SK-N-SH treated with all-trans-retinoic acid at 6 μM for 48 hours (cell line): Measurements from ENCODE around the gene PCSK2.

Experiments used
- ATAC-seq: fragments of 200-7000 bp; cut with Tn5 transposase; 3 replicates; pipeline ENCODE4 v1.9.1; 2020; ENCODE audit warnings: mild to moderate bottlenecking, moderate library complexity
- ARNTL ChIP-seq: fragments of 450-650 bp; formaldehyde crosslinking; IDR thresholded peaks from 2 replicates; pipeline ENCODE4 v1.5.0; 2020; ENCODE audit warnings: low read depth, mild to moderate bottlenecking, moderate library complexity, borderline replicate concordance
- BACH2 ChIP-seq: fragments of 250-450 bp; sonication (Bioruptor Pico); IDR thresholded peaks from 2 replicates; pipeline ENCODE4 v1.9.0; 2021; ENCODE audit warnings: mild to moderate bottlenecking, borderline replicate concordance
- CSDC2 ChIP-seq: fragments of 250-450 bp; sonication (Bioruptor Pico); IDR thresholded peaks from 2 replicates; pipeline ENCODE4 v1.5.0; 2020; ENCODE audit warnings: mild to moderate bottlenecking, moderate library complexity
- ESRRG ChIP-seq: fragments of 250-450 bp; sonication (Bioruptor Pico); IDR thresholded peaks from 2 replicates; pipeline ENCODE4 v1.6.1; 2021; ENCODE audit warnings: mild to moderate bottlenecking
- GLIS3 ChIP-seq: fragments of 250-450 bp; sonication (Bioruptor Pico); IDR thresholded peaks from 2 replicates; pipeline ENCODE4 v1.5.0; 2020; ENCODE audit warnings: mild to moderate bottlenecking, moderate library complexity
- ISL1 ChIP-seq: fragments of 250-450 bp; sonication (Bioruptor Pico); IDR thresholded peaks from 2 replicates; pipeline ENCODE4 v2.1.2; 2022; ENCODE audit warnings: mild to moderate bottlenecking, moderate library complexity
- OSR1 ChIP-seq: fragments of 250-450 bp; sonication (Bioruptor Pico); IDR thresholded peaks from 2 replicates; pipeline ENCODE4 v1.8.0; 2022; ENCODE audit warnings: moderate library complexity, mild to moderate bottlenecking, inconsistent platforms
- RARB ChIP-seq: fragments of 250-450 bp; sonication (Bioruptor Pico); IDR thresholded peaks from 2 replicates; pipeline ENCODE4 v1.8.0; 2021; ENCODE audit warnings: mild to moderate bottlenecking, moderate library complexity
- SNAI2 ChIP-seq: fragments of 250-450 bp; sonication (Bioruptor Pico); IDR thresholded peaks from 2 replicates; pipeline ENCODE4 v1.5.0; 2020; ENCODE audit warnings: mild to moderate bottlenecking, moderate library complexity
- TCF4 ChIP-seq: fragments of 250-450 bp; sonication (Bioruptor Pico); IDR thresholded peaks from 2 replicates; pipeline ENCODE4 v1.8.0; 2021; ENCODE audit warnings: mild to moderate bottlenecking, moderate library complexity, borderline replicate concordance
- TOX ChIP-seq: fragments of 250-450 bp; sonication (Bioruptor Pico); IDR thresholded peaks from 2 replicates; pipeline ENCODE4 v1.8.0; 2021; ENCODE audit warnings: mild to moderate bottlenecking, moderate library complexity, borderline replicate concordance
- ZC3H10 ChIP-seq: fragments of 250-450 bp; sonication (Bioruptor Pico); IDR thresholded peaks from 2 replicates; pipeline ENCODE4 v1.5.1; 2021; ENCODE audit warnings: mild to moderate bottlenecking, moderate library complexity
- ZFP3 ChIP-seq: fragments of 250-450 bp; sonication (Bioruptor Pico); IDR thresholded peaks from 2 replicates; pipeline ENCODE4 v1.5.0; 2020; ENCODE audit warnings: mild to moderate bottlenecking, moderate library complexity
- ZFP30 ChIP-seq: fragments of 450-650 bp; formaldehyde crosslinking; IDR thresholded peaks from 2 replicates; pipeline ENCODE4 v1.5.0; 2022; ENCODE audit warnings: mild to moderate bottlenecking, moderate library complexity
- ZNF565 ChIP-seq: fragments of 450-650 bp; formaldehyde crosslinking; conservative IDR thresholded peaks from 2 replicates; pipeline ENCODE4 v1.5.0; 2020; ENCODE audit warnings: low read depth, mild to moderate bottlenecking, moderate library complexity
- ZNF70 ChIP-seq: fragments of 450-650 bp; formaldehyde crosslinking; IDR thresholded peaks from 2 replicates; pipeline ENCODE4 v1.5.0; 2020; ENCODE audit warnings: mild to moderate bottlenecking, moderate library complexity
- TF ChIP-seq, protein P1 (sequence below): fragments of 250-450 bp; sonication (Bioruptor Pico); IDR thresholded peaks from 2 replicates; pipeline ENCODE4 v1.5.1; 2020; ENCODE audit warnings: low read depth, mild to moderate bottlenecking, moderate library complexity
- TF ChIP-seq, protein P2 (sequence below): fragments of 250-450 bp; sonication (Bioruptor Pico); IDR thresholded peaks from 2 replicates; pipeline ENCODE4 v1.5.0; 2020; ENCODE audit warnings: mild to moderate bottlenecking, moderate library complexity
- TF ChIP-seq, protein P3 (sequence below): fragments of 250-450 bp; sonication (Bioruptor Pico); IDR thresholded peaks from 2 replicates; pipeline ENCODE4 v1.5.1; 2021; ENCODE audit warnings: mild to moderate bottlenecking, moderate library complexity
- TF ChIP-seq, protein P4 (sequence below): fragments of 250-450 bp; sonication (Bioruptor Pico); IDR thresholded peaks from 2 replicates; pipeline ENCODE4 v1.8.0; 2020; ENCODE audit warnings: mild to moderate bottlenecking, moderate library complexity, borderline replicate concordance
- TF ChIP-seq, protein P5 (sequence below): fragments of 250-450 bp; sonication (Bioruptor Pico); IDR thresholded peaks from 2 replicates; pipeline ENCODE4 v1.8.0; 2021; ENCODE audit warnings: low read depth, mild to moderate bottlenecking, moderate library complexity, borderline replicate concordance

PCSK2 gene

DNA sequence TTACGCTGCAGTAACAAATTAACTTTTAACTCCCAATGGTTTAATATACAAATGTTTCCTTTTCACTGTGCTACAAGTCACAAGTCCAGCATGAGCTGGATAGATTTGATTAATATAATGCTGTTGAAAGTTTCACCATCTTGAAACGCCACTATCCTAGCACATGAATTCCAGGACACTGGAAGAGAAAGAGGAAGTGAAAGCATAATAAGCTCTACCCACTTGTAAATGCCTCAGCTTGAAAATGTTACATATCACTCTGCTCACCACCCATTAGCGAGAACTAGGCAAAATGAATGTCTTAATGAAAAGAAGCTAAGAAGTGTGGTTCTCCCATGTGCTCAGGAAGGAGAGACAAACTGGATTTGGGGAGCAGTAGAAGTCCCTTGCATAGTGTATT is 46.9 kb downstream of the PCSK2 start:
- no peak for TF ChIP-seq GLIS3 (CRISPR knock-in tag)
- no peak for TF ChIP-seq ZNF565 (CRISPR knock-in tag)
- TF ChIP-seq, protein P1, sequence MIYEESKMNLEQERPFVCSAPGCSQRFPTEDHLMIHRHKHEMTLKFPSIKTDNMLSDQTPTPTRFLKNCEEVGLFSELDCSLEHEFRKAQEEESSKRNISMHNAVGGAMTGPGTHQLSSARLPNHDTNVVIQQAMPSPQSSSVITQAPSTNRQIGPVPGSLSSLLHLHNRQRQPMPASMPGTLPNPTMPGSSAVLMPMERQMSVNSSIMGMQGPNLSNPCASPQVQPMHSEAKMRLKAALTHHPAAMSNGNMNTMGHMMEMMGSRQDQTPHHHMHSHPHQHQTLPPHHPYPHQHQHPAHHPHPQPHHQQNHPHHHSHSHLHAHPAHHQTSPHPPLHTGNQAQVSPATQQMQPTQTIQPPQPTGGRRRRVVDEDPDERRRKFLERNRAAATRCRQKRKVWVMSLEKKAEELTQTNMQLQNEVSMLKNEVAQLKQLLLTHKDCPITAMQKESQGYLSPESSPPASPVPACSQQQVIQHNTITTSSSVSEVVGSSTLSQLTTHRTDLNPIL (CRISPR knock-in tag): no peak
- no peak for TF ChIP-seq ZC3H10 (CRISPR knock-in tag)
- no peak for TF ChIP-seq CSDC2 (CRISPR knock-in tag)
- TF ChIP-seq RARB (CRISPR knock-in tag): no peak
- no peak for TF ChIP-seq ZFP3
- TF ChIP-seq OSR1 (CRISPR knock-in tag): no peak
- TF ChIP-seq, protein P2, sequence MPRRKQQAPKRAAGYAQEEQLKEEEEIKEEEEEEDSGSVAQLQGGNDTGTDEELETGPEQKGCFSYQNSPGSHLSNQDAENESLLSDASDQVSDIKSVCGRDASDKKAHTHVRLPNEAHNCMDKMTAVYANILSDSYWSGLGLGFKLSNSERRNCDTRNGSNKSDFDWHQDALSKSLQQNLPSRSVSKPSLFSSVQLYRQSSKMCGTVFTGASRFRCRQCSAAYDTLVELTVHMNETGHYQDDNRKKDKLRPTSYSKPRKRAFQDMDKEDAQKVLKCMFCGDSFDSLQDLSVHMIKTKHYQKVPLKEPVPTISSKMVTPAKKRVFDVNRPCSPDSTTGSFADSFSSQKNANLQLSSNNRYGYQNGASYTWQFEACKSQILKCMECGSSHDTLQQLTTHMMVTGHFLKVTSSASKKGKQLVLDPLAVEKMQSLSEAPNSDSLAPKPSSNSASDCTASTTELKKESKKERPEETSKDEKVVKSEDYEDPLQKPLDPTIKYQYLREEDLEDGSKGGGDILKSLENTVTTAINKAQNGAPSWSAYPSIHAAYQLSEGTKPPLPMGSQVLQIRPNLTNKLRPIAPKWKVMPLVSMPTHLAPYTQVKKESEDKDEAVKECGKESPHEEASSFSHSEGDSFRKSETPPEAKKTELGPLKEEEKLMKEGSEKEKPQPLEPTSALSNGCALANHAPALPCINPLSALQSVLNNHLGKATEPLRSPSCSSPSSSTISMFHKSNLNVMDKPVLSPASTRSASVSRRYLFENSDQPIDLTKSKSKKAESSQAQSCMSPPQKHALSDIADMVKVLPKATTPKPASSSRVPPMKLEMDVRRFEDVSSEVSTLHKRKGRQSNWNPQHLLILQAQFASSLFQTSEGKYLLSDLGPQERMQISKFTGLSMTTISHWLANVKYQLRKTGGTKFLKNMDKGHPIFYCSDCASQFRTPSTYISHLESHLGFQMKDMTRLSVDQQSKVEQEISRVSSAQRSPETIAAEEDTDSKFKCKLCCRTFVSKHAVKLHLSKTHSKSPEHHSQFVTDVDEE (CRISPR knock-in tag): no peak
- TF ChIP-seq, protein P3, sequence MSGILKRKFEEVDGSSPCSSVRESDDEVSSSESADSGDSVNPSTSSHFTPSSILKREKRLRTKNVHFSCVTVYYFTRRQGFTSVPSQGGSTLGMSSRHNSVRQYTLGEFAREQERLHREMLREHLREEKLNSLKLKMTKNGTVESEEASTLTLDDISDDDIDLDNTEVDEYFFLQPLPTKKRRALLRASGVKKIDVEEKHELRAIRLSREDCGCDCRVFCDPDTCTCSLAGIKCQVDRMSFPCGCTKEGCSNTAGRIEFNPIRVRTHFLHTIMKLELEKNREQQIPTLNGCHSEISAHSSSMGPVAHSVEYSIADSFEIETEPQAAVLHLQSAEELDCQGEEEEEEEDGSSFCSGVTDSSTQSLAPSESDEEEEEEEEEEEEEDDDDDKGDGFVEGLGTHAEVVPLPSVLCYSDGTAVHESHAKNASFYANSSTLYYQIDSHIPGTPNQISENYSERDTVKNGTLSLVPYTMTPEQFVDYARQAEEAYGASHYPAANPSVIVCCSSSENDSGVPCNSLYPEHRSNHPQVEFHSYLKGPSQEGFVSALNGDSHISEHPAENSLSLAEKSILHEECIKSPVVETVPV (CRISPR knock-in tag): no peak
- TF ChIP-seq ESRRG: no peak
- TF ChIP-seq, protein P4, sequence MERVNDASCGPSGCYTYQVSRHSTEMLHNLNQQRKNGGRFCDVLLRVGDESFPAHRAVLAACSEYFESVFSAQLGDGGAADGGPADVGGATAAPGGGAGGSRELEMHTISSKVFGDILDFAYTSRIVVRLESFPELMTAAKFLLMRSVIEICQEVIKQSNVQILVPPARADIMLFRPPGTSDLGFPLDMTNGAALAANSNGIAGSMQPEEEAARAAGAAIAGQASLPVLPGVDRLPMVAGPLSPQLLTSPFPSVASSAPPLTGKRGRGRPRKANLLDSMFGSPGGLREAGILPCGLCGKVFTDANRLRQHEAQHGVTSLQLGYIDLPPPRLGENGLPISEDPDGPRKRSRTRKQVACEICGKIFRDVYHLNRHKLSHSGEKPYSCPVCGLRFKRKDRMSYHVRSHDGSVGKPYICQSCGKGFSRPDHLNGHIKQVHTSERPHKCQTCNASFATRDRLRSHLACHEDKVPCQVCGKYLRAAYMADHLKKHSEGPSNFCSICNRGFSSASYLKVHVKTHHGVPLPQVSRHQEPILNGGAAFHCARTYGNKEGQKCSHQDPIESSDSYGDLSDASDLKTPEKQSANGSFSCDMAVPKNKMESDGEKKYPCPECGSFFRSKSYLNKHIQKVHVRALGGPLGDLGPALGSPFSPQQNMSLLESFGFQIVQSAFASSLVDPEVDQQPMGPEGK (CRISPR knock-in tag): no peak
- TF ChIP-seq TOX (CRISPR knock-in tag): no peak
- no peak for TF ChIP-seq ISL1 (CRISPR knock-in tag)
- no peak for TF ChIP-seq BACH2 (CRISPR knock-in tag)
- no peak for TF ChIP-seq ZFP30 (CRISPR knock-in tag)
- no peak for TF ChIP-seq ARNTL (CRISPR knock-in tag)
- no peak for TF ChIP-seq TCF4 (CRISPR knock-in tag)
- TF ChIP-seq ZNF70 (CRISPR knock-in tag): no peak
- TF ChIP-seq, protein P5, sequence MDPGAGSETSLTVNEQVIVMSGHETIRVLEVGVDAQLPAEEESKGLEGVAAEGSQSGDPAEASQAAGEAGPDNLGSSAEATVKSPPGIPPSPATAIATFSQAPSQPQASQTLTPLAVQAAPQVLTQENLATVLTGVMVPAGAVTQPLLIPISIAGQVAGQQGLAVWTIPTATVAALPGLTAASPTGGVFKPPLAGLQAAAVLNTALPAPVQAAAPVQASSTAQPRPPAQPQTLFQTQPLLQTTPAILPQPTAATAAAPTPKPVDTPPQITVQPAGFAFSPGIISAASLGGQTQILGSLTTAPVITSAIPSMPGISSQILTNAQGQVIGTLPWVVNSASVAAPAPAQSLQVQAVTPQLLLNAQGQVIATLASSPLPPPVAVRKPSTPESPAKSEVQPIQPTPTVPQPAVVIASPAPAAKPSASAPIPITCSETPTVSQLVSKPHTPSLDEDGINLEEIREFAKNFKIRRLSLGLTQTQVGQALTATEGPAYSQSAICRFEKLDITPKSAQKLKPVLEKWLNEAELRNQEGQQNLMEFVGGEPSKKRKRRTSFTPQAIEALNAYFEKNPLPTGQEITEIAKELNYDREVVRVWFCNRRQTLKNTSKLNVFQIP (CRISPR knock-in tag): no peak
- ATAC-seq: no peak

DNA sequence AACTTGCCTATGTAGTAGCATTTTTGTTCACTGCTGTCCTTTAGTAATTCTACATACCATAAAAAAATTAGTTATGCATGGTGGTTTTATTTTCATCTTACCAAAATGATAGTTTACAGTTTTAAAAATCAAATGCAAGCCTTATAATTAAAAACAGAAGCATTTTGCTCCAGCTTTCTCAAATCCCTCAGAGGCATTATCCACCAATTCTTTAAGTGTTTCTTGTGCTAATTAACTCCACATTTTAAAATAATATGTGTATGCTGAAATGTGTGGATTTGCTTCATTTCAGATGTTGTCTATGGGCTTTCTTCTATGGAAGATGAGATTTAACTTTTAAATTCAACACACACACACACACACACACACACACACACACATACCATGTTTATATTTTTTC is 49.3 kb downstream of the PCSK2 start:
- no peak for ATAC-seq
- no peak for TF ChIP-seq TCF4 (CRISPR knock-in tag)
- TF ChIP-seq ISL1 (CRISPR knock-in tag): no peak
- no peak for TF ChIP-seq RARB (CRISPR knock-in tag)
- no peak for TF ChIP-seq GLIS3 (CRISPR knock-in tag)
- no peak for TF ChIP-seq ZFP3
- TF ChIP-seq SNAI2 (CRISPR knock-in tag): no peak
- TF ChIP-seq, protein P1 (CRISPR knock-in tag): no peak
- TF ChIP-seq, all 23 proteins: peak for 0
